Erythroblast (primary cell): ENCODE results near the gene SAYSD1.

Experiments used
- GATA1 ChIP-seq: IDR thresholded peaks from 2 replicates; pipeline ENCODE4 v1.6.1; 2011; ENCODE audit warnings: low read depth, mild to moderate bottlenecking, control low read depth, low read length, moderate library complexity
- POLR2A ChIP-seq: IDR thresholded peaks from 2 replicates; pipeline ENCODE4 v1.6.1; 2011; ENCODE audit warnings: mild to moderate bottlenecking, low read length

DNA sequence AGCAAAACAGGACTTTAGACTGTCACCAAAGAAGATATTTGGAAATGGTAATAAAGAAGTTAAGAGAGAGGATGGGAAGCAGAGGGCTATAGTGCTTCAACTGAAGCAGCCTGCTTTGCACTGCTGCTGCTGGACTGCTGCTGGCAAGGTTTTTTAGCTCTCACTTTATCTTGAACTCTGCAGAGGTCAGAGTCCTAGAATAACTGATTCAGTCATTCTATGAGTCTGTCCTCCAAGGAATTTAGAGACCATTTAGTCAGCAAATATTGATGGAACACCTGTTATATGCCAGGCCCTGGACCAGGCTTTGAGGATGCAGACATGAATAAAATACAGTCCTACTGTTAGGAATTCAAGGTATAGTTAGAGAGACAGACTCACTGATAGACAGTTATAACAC lies 9.1 kb upstream of the SAYSD1 start:
- no peak for TF ChIP-seq POLR2A
- TF ChIP-seq GATA1, result no peak
